Heart left ventricle (tissue), 13 donors: ENCODE results near the gene PRKCB.

Experiments used
- POLR2A ChIP-seq, 2 donors: fragments of 450-650 bp; IDR thresholded peaks; one replicate each; pipeline ENCODE4 v1.6.1; 2017; ENCODE audit warnings: antibody characterized with exemption in 2 of 2, mild to moderate bottlenecking in 2 of 2, moderate library complexity in 2 of 2
- TF ChIP-seq, protein P1 (sequence below), 12 donors: fragments of 200-600 bp; sonication (generic) in 4 of 12; IDR thresholded peaks; one replicate each; pipeline versions ENCODE4 v1.5.0 to v1.8.0; 2018 to 2022; ENCODE audit warnings: antibody characterized with exemption in 12 of 12, mild to moderate bottlenecking in 5 of 12
- donor health status: ischemic (EF 13 %, LVEDD 7.1; RV severe dilation, severe dysfunction).
- donor health status: DM: no; HTN: yes; CAD: no.
- donor health status: DM: no; HTN: no; CAD: no.
- donor health status: ischemic (EF 25% LVEDD 6.9; RV normal size, moderate dysfunction).
- donor health status: ischemic (EF 25% LVEDD 5.7; RV mildly dilated, moderate dysfunction).
- donor health status: ischemic (EF 35%, LVEDD 5.7; RV mildly dilated, moderate dysfunction).
- donor health status: nonischemic (EF 11% LVEDD 7.7; RV severe dilation, severe dysfunction).
- donor health status: DM: yes; HTN: yes; CAD: no.
- donor health status: PGD.
- donor health status: ischemic (EF 29% LVEDD 5.4; RV normal size, mild dysfunction).
- donor health status: nonischemic (EF 23%, LVEDD 6.1; RV moderate dilation, normal function).

DNA sequence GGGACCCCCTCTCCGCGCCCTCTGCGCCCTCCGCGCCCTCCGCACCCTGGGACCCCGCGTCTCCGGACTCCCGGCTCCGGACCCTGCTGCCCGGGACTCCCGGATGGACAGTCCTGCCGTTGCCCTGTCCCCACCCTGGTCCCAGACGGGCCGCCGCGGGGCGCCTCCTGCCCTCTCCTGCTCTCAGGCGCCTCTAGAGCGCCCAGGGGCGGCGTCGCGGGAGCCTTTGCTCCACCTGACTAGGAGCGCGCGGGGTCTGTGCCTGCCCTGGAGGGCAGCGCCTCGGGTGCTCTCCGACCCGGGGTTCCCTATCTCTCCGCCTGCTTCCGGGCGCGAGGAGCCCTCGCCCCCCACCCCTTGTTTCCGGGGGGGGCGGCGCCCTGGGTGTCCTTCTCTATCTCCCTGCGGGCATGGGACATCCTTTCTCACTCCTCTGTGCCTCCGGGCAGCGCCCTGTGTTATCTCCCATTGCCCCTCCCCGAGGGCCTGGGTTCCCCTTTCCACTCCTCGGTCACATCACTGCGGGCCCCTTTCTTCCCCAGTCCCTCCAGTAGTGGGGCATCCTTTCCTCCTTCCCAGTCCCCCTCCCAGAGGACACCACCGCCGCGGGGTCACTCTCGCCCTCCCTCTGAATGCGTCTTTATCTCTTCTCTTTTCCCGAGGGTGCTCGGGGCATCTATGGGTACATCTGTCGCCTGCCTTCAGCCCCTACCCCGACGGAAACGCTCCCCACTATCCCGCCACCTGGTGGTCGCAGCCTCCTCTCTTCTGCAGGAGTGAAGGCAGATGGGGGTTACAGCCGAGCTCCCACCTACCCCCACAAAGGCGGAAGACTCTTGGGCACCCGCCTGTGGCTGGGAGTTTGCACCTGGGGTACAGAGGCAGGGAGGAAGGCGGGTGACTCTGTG is 875 bp downstream of the PRKCB start:
- TF ChIP-seq, protein P1, sequence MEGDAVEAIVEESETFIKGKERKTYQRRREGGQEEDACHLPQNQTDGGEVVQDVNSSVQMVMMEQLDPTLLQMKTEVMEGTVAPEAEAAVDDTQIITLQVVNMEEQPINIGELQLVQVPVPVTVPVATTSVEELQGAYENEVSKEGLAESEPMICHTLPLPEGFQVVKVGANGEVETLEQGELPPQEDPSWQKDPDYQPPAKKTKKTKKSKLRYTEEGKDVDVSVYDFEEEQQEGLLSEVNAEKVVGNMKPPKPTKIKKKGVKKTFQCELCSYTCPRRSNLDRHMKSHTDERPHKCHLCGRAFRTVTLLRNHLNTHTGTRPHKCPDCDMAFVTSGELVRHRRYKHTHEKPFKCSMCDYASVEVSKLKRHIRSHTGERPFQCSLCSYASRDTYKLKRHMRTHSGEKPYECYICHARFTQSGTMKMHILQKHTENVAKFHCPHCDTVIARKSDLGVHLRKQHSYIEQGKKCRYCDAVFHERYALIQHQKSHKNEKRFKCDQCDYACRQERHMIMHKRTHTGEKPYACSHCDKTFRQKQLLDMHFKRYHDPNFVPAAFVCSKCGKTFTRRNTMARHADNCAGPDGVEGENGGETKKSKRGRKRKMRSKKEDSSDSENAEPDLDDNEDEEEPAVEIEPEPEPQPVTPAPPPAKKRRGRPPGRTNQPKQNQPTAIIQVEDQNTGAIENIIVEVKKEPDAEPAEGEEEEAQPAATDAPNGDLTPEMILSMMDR (IDR thresholded peaks at IDR 0.05): no peak
- TF ChIP-seq POLR2A (IDR thresholded peaks at IDR 0.05): no peak
